GM12865 (cell line): ENCODE data around the gene ANKLE1.

ENCODE experiments used
- DNase-seq: peaks from one replicate; pipeline ENCODE4 v3.0.0; 2010; ENCODE audit warnings: low read depth
- H3K4me3 ChIP-seq: 2 replicates; pipeline ENCODE4 v1.5.1; 2011; ENCODE audit warnings: mild to moderate bottlenecking, low read depth, low read length, control low read depth
- CTCF ChIP-seq: IDR thresholded peaks from 2 replicates; pipeline ENCODE4 v1.5.1; 2011; ENCODE audit warnings: low read length, control low read depth, low read depth, inconsistent platforms; ENCODE audit not compliant: insufficient read depth; ENCODE audit errors: missing control alignments

ANKLE1 gene

DNA sequence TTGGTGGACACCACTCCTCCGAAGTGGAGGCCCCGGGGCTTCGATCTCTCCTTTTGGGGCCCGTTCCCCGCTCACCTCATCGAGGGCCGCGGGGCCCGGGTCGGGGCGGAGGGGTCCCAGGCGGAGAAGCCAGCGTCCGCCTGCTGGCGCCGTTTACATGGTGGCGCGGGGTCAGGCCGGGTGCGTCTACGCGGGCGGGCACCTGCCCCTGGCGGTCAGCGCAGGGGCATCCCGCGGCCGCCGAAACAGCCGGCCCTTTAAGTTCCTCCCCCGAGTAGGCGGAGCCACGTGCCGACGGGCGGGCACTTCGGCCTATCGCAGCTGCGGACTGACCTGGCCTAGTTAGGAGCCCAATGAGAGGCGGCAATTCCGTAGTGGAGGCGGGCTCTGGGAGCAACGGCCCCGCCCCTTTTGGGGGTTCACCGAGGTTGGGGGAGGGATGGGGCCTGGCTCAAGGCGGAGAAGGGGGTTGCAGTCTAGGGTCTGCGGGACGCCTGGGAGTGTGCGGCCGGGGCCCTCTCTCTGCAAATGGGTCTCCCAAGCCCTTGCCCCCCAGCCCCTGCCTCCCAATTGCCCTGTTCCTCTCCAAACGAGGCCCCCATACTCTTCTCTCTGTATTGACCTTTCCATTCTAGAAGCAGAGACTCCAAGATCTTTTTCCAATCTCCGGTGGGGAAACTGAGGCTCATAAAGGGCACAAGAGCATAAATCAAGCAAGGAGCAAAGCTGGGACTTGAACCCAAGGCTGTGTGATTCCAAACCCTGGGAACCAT, 21.7 kb downstream of the ANKLE1 start, which contains the start of gene ABHD8:
ABHD8 (minus strand) TSS at position 259 of the 773 bp plus-strand sequence. CDS start 1,809 bp downstream, outside the sequence.
- TF ChIP-seq CTCF = peak; percentile 36
- DNase-seq = peak; percentile 98
- peak within 1 kb of the TSS; percentile 82 for H3K4me3 ChIP-seq

GRCh38 chr19:17303940-17304267, 22.2 kb downstream of the ANKLE1 start:
- TF ChIP-seq CTCF = no peak
- H3K4me3 ChIP-seq = no peak overlapping the region
- no peak for DNase-seq

DNA sequence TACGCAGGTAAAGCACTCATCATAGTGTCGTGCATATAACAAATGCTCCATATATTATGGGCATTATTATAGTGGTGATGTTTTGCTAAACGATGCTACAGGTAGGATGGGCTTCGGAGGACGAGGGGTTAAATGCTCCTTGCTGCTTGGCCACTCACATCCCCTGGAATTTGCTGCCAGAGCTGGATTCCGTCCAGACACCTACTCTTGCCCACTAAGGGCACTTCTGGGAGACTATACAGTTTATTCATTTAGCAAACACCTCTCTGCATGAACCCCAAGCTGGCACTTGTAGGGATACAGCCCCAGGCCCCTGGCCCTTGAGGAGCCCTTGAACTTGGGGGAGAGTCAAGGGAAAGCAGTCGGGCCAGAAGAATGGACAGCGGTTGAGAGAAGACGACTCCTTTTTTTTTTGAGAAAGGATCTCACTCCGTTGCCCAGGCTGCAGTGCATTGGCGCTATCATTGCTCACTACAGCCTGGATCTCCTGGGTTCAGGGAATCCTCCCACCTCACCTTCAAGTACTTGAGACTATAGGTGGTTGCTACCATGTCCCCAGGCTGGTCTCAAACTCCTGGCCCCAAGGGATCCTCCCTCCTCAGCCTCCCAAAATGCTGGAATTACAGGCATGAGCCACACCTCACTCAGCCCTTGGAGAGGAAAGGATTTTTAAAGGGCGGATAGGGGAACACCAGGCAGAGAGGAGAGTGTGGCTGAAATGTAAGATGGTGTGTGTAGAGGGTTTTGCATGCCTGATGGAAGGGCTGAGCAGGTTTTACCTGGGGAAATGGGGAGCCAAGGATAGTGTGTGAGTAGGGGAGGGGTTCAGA, 22.9 kb downstream of the ANKLE1 start:
- no peak for TF ChIP-seq CTCF

DNA sequence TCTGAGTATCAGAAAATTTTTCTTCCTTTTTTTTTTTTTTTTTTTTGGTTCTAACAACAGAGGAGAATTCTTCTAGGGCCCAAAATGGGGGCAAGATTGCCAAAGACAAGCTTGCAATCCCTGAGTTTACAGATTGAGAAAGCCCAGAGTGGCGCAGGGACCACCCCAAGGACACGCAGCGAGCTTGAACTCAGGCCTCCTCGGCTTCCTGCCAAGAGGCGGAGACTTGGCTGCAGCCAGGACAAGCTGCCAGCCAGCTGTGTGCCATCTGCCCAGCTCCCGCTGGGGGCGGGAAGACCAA, 23.5 kb downstream of the ANKLE1 start:
- TF ChIP-seq CTCF = no peak
- peak overlapping the region; percentile 7; the same call in 1 of the 2 replicates for H3K4me3 ChIP-seq
- no peak for DNase-seq

More for the DNA sequence above, 22.9 kb downstream of the ANKLE1 start:
- DNase-seq = no peak
- H3K4me3 ChIP-seq = no peak overlapping the region

DNA sequence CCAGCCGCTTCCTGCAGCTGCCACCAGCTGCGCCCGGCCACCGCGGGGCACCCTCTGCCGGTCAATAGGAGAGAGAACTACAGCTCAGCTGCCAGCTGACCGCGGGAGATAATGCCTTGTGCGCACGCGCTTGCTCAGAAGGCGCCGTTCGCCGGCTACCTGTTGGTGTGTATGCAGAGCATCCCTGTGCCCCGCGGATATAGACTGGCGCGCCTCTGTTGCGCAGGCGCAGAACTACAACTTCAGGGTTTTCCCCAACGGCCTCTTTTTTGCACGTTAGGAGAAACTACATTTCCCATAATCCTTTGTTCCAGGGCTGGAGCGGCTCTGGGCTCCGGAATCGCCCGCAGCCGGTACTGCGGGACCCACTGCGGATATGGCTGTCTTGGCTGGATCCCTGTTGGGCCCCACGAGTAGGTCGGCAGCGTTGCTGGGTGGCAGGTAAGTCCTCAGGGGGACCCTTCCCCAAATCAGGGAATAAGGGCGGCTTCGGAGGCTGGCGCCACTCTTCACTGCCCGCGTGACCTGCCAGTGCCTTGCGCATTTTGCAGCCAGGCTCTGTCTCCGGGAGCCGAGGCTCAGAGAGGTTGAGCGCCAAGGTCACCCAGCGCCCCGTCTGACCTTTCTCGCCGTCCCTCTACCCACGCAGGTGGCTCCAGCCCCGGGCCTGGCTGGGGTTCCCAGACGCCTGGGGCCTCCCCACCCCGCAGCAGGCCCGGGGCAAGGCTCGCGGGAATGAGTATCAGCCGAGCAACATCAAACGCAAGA, 24.0 kb downstream of the ANKLE1 start, which contains the start of gene MRPL34:
MRPL34 (plus strand) TSS at position 356 of the 768 bp plus-strand sequence; CDS start at position 377, 21 bp downstream.
- DNase-seq = peak; percentile 100
- peak; percentile 71 for TF ChIP-seq CTCF
- H3K4me3 ChIP-seq = peak within 1 kb of the TSS; percentile 74

DNA sequence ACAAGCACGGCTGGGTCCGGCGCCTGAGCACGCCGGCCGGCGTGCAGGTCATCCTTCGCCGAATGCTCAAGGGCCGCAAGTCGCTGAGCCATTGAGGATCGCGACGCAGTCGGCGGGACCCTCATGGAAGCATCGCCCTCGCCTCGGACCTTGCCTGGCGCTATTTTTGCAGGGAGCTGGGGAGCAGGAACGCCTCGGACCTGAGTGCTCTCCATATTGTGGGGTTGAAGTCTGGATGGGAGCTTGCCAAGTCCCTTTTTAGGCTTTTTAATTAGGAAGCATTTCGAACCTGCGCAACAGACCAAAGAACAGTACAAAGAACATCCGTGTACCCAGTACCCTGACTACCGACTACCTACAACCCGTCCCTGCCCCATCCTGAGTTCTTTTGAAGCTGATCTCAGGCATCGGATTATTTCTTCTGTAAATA, 24.6 kb downstream of the ANKLE1 start:
- DNase-seq = no peak
- no peak for TF ChIP-seq CTCF
- peak overlapping the region; percentile 74 for H3K4me3 ChIP-seq
